HEK293 (cell line): ENCODE data around the gene PTPRN.

Source experiments
- BCL11B ChIP-seq: fragments of 450-650 bp; formaldehyde crosslinking; IDR thresholded peaks from 2 replicates; pipeline ENCODE4 v1.5.1; 2016; ENCODE audit warnings: low read depth, missing biosample characterization, missing genetic modification characterization
- EGR2 ChIP-seq: fragments of 450-650 bp; formaldehyde crosslinking; IDR thresholded peaks from 2 replicates; pipeline ENCODE4 v1.5.1; 2016; ENCODE audit warnings: low read depth, missing biosample characterization, missing genetic modification characterization
- FEZF1 ChIP-seq: fragments of 450-650 bp; formaldehyde crosslinking; IDR thresholded peaks from 2 replicates; pipeline ENCODE4 v1.5.1; 2016; ENCODE audit warnings: missing biosample characterization, missing genetic modification characterization
- IKZF3 ChIP-seq: fragments of 450-650 bp; IDR thresholded peaks from 2 replicates; pipeline ENCODE4 v1.5.0; 2018; ENCODE audit warnings: missing biosample characterization, mild to moderate bottlenecking, missing genetic modification characterization, moderate library complexity
- KLF10 ChIP-seq: fragments of 450-650 bp; IDR thresholded peaks from 2 replicates; pipeline ENCODE4 v1.5.1; 2018; ENCODE audit warnings: missing biosample characterization, mild to moderate bottlenecking, missing genetic modification characterization
- KLF8 ChIP-seq: fragments of 450-650 bp; formaldehyde crosslinking; IDR thresholded peaks from 2 replicates; pipeline ENCODE4 v1.5.1; 2016; ENCODE audit warnings: missing biosample characterization, missing genetic modification characterization
- SP2 ChIP-seq: fragments of 450-650 bp; formaldehyde crosslinking; IDR thresholded peaks from 2 replicates; pipeline ENCODE4 v1.5.1; 2016; ENCODE audit warnings: missing biosample characterization, missing genetic modification characterization
- TRIM28 ChIP-seq: IDR thresholded peaks from 2 replicates; pipeline ENCODE4 v1.6.1; 2011; ENCODE audit warnings: low read length, control low read depth, borderline replicate concordance
- ZBTB17 ChIP-seq: fragments of 450-650 bp; formaldehyde crosslinking; IDR thresholded peaks from 2 replicates; pipeline ENCODE4 v1.5.1; 2016; ENCODE audit warnings: missing biosample characterization, missing genetic modification characterization
- ZEB2 ChIP-seq: fragments of 450-650 bp; formaldehyde crosslinking; IDR thresholded peaks from 2 replicates; pipeline ENCODE4 v1.5.1; 2016; ENCODE audit warnings: missing biosample characterization, missing genetic modification characterization
- ZFHX2 ChIP-seq: fragments of 450-650 bp; formaldehyde crosslinking; conservative IDR thresholded peaks from 2 replicates; pipeline ENCODE4 v1.5.1; 2016; ENCODE audit warnings: missing biosample characterization, missing genetic modification characterization
- ZNF174 ChIP-seq: fragments of 450-650 bp; formaldehyde crosslinking; IDR thresholded peaks from 2 replicates; pipeline ENCODE4 v1.5.0; 2017; ENCODE audit warnings: missing biosample characterization, mild to moderate bottlenecking, missing genetic modification characterization
- ZNF366 ChIP-seq: fragments of 450-650 bp; formaldehyde crosslinking; conservative IDR thresholded peaks from 2 replicates; pipeline ENCODE4 v1.5.1; 2016; ENCODE audit warnings: missing biosample characterization, missing genetic modification characterization
- ZNF391 ChIP-seq: fragments of 450-650 bp; formaldehyde crosslinking; IDR thresholded peaks from 2 replicates; pipeline ENCODE4 v1.5.1; 2016; ENCODE audit warnings: low read depth, missing biosample characterization, missing genetic modification characterization, borderline replicate concordance
- ZNF404 ChIP-seq: fragments of 450-650 bp; formaldehyde crosslinking; IDR thresholded peaks from 2 replicates; pipeline ENCODE4 v1.5.1; 2017; ENCODE audit warnings: missing biosample characterization, missing genetic modification characterization
- ZNF585B ChIP-seq: fragments of 450-650 bp; formaldehyde crosslinking; IDR thresholded peaks from 2 replicates; pipeline ENCODE4 v1.5.1; 2016; ENCODE audit warnings: missing biosample characterization, missing genetic modification characterization
- ZNF654 ChIP-seq: fragments of 450-650 bp; formaldehyde crosslinking; IDR thresholded peaks from 2 replicates; pipeline ENCODE4 v1.5.1; 2016; ENCODE audit warnings: low read depth, missing biosample characterization, missing genetic modification characterization
- TF ChIP-seq, protein P1 (sequence below): fragments of 450-650 bp; formaldehyde crosslinking; IDR thresholded peaks from 2 replicates; pipeline ENCODE4 v1.5.1; 2016; ENCODE audit warnings: missing biosample characterization, missing genetic modification characterization
- TF ChIP-seq, protein P2 (sequence below): fragments of 450-650 bp; formaldehyde crosslinking; IDR thresholded peaks from 2 replicates; pipeline ENCODE4 v1.5.0; 2017; ENCODE audit warnings: missing biosample characterization, missing genetic modification characterization, borderline replicate concordance
- TF ChIP-seq, protein P3 (sequence below): fragments of 450-650 bp; formaldehyde crosslinking; IDR thresholded peaks from 2 replicates; pipeline ENCODE4 v1.5.1; 2016; ENCODE audit warnings: missing biosample characterization, missing genetic modification characterization, borderline replicate concordance
- TF ChIP-seq, protein P4 (sequence below): fragments of 450-650 bp; formaldehyde crosslinking; optimal IDR thresholded peaks from 2 replicates; pipeline ENCODE3; 2016; ENCODE audit warnings: missing biosample characterization, mild to moderate bottlenecking, missing genetic modification characterization
- TF ChIP-seq, protein P5 (sequence below): fragments of 450-650 bp; formaldehyde crosslinking; IDR thresholded peaks from 2 replicates; pipeline ENCODE4 v1.5.1; 2016; ENCODE audit warnings: missing biosample characterization, missing genetic modification characterization
- TF ChIP-seq, protein P6 (sequence below): fragments of 450-650 bp; formaldehyde crosslinking; IDR thresholded peaks from 2 replicates; pipeline ENCODE4 v1.5.1; 2016; ENCODE audit warnings: missing biosample characterization, missing genetic modification characterization

The PTPRN gene

DNA sequence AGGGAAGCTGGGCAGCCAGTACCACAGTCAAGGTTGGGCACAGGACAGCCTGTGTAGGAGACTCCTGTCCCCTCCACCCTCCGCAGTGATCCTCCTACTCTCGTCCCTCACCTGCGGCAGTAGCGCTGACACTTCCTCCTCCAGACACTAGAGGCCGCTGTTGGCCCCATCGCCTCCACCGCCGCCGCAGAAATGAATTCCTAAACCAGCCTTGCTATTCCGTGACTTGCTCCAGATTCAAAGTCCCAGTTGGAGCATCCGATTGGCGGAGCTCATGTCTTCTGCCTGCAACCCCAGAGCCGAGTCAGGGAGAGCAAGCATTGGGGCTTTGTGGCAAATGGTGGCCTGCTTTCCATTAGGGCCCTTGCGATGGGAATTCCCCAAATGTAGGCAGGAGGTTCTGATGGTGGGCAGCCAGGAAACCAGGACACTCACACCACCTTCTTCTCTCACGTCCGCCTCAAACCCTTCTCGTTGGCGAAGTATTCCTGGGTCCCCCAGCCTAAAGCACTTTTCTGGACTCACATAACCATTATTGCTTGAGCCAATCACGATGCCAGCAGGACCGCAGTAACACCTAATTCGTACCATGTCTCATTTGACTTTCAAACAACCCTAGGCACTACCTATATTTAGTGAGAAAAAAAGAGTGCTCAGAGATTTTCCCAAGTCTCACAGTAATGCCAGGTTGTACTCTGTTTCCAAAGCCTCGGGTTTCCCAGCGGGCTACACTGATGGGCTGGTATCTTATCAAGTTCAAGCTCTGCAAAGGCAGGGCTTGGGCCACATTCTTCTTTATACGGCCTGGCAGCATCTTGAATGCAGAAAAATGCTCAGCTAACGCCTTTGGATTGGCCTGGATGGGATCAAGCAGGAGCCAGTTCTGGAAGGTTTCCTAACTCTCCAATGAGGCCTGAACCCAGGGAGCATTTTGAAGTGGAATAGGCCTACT lies 31.2 kb downstream of the PTPRN start (continued):
- TF ChIP-seq, protein P1, sequence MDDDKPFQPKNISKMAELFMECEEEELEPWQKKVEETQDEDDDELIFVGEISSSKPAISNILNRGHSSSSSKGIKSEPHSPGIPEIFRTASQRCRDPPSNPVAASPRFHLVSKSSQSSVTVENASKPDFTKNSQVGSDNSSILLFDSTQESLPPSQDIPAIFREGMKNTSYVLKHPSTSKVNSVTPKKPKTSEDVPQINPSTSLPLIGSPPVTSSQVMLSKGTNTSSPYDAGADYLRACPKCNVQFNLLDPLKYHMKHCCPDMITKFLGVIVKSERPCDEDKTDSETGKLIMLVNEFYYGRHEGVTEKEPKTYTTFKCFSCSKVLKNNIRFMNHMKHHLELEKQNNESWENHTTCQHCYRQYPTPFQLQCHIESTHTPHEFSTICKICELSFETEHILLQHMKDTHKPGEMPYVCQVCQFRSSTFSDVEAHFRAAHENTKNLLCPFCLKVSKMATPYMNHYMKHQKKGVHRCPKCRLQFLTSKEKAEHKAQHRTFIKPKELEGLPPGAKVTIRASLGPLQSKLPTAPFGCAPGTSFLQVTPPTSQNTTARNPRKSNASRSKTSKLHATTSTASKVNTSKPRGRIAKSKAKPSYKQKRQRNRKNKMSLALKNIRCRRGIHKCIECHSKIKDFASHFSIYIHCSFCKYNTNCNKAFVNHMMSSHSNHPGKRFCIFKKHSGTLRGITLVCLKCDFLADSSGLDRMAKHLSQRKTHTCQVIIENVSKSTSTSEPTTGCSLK: no peak
- TF ChIP-seq FEZF1 (tag by site-specific recombination) (no peak), ZNF585B (tag by site-specific recombination) (no peak), KLF10 (no peak), SP2 (tag by site-specific recombination) (peak; percentile 25), BCL11B (no peak), ZFHX2 (peak; percentile 63), ZBTB17 (tag by site-specific recombination) (peak; percentile 82), ZNF366 (tag by site-specific recombination) (0 out of 2 replicates have a peak, but pooled peaks have one; percentile 17), EGR2 (tag by site-specific recombination) (peak; percentile 47; the same call in 1 of the 2 replicates), KLF8 (tag by site-specific recombination) (no peak), ZNF174 (tag by site-specific recombination) (no peak), IKZF3 (tag by site-specific recombination) (peak; percentile 70; the same call in 1 of the 2 replicates), ZNF391 (tag by site-specific recombination) (no peak), ZNF654 (tag by site-specific recombination) (peak; percentile 58), ZNF404 (tag by site-specific recombination) (no peak), TRIM28 (peak; percentile 59; the same call in 1 of the 2 replicates), ZEB2 (tag by site-specific recombination) (peak; percentile 41; the same call in 1 of the 2 replicates)
- TF ChIP-seq, protein P2, sequence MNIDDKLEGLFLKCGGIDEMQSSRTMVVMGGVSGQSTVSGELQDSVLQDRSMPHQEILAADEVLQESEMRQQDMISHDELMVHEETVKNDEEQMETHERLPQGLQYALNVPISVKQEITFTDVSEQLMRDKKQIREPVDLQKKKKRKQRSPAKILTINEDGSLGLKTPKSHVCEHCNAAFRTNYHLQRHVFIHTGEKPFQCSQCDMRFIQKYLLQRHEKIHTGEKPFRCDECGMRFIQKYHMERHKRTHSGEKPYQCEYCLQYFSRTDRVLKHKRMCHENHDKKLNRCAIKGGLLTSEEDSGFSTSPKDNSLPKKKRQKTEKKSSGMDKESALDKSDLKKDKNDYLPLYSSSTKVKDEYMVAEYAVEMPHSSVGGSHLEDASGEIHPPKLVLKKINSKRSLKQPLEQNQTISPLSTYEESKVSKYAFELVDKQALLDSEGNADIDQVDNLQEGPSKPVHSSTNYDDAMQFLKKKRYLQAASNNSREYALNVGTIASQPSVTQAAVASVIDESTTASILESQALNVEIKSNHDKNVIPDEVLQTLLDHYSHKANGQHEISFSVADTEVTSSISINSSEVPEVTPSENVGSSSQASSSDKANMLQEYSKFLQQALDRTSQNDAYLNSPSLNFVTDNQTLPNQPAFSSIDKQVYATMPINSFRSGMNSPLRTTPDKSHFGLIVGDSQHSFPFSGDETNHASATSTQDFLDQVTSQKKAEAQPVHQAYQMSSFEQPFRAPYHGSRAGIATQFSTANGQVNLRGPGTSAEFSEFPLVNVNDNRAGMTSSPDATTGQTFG (tag by site-specific recombination): no peak
- TF ChIP-seq, protein P3, sequence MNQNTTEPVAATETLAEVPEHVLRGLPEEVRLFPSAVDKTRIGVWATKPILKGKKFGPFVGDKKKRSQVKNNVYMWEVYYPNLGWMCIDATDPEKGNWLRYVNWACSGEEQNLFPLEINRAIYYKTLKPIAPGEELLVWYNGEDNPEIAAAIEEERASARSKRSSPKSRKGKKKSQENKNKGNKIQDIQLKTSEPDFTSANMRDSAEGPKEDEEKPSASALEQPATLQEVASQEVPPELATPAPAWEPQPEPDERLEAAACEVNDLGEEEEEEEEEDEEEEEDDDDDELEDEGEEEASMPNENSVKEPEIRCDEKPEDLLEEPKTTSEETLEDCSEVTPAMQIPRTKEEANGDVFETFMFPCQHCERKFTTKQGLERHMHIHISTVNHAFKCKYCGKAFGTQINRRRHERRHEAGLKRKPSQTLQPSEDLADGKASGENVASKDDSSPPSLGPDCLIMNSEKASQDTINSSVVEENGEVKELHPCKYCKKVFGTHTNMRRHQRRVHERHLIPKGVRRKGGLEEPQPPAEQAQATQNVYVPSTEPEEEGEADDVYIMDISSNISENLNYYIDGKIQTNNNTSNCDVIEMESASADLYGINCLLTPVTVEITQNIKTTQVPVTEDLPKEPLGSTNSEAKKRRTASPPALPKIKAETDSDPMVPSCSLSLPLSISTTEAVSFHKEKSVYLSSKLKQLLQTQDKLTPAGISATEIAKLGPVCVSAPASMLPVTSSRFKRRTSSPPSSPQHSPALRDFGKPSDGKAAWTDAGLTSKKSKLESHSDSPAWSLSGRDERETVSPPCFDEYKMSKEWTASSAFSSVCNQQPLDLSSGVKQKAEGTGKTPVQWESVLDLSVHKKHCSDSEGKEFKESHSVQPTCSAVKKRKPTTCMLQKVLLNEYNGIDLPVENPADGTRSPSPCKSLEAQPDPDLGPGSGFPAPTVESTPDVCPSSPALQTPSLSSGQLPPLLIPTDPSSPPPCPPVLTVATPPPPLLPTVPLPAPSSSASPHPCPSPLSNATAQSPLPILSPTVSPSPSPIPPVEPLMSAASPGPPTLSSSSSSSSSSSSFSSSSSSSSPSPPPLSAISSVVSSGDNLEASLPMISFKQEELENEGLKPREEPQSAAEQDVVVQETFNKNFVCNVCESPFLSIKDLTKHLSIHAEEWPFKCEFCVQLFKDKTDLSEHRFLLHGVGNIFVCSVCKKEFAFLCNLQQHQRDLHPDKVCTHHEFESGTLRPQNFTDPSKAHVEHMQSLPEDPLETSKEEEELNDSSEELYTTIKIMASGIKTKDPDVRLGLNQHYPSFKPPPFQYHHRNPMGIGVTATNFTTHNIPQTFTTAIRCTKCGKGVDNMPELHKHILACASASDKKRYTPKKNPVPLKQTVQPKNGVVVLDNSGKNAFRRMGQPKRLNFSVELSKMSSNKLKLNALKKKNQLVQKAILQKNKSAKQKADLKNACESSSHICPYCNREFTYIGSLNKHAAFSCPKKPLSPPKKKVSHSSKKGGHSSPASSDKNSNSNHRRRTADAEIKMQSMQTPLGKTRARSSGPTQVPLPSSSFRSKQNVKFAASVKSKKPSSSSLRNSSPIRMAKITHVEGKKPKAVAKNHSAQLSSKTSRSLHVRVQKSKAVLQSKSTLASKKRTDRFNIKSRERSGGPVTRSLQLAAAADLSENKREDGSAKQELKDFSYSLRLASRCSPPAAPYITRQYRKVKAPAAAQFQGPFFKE (tag by site-specific recombination): no peak
- TF ChIP-seq, protein P4, sequence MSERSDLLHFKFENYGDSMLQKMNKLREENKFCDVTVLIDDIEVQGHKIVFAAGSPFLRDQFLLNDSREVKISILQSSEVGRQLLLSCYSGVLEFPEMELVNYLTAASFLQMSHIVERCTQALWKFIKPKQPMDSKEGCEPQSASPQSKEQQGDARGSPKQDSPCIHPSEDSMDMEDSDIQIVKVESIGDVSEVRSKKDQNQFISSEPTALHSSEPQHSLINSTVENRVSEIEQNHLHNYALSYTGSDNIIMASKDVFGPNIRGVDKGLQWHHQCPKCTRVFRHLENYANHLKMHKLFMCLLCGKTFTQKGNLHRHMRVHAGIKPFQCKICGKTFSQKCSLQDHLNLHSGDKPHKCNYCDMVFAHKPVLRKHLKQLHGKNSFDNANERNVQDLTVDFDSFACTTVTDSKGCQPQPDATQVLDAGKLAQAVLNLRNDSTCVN (tag by site-specific recombination): no peak
- TF ChIP-seq, protein P5, sequence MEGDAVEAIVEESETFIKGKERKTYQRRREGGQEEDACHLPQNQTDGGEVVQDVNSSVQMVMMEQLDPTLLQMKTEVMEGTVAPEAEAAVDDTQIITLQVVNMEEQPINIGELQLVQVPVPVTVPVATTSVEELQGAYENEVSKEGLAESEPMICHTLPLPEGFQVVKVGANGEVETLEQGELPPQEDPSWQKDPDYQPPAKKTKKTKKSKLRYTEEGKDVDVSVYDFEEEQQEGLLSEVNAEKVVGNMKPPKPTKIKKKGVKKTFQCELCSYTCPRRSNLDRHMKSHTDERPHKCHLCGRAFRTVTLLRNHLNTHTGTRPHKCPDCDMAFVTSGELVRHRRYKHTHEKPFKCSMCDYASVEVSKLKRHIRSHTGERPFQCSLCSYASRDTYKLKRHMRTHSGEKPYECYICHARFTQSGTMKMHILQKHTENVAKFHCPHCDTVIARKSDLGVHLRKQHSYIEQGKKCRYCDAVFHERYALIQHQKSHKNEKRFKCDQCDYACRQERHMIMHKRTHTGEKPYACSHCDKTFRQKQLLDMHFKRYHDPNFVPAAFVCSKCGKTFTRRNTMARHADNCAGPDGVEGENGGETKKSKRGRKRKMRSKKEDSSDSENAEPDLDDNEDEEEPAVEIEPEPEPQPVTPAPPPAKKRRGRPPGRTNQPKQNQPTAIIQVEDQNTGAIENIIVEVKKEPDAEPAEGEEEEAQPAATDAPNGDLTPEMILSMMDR (tag by site-specific recombination): peak; percentile 94
- TF ChIP-seq, protein P6, sequence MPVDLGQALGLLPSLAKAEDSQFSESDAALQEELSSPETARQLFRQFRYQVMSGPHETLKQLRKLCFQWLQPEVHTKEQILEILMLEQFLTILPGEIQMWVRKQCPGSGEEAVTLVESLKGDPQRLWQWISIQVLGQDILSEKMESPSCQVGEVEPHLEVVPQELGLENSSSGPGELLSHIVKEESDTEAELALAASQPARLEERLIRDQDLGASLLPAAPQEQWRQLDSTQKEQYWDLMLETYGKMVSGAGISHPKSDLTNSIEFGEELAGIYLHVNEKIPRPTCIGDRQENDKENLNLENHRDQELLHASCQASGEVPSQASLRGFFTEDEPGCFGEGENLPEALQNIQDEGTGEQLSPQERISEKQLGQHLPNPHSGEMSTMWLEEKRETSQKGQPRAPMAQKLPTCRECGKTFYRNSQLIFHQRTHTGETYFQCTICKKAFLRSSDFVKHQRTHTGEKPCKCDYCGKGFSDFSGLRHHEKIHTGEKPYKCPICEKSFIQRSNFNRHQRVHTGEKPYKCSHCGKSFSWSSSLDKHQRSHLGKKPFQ (tag by site-specific recombination): no peak
